Panc1 (cell line): ENCODE data around the gene SMAD6. TPM values are rescaled to one million over a fixed set of nuclear protein-coding genes. Genes with fewer than 3 reads are reported as not detected.

ENCODE experiments used
- ATAC-seq: fragments of 200-7000 bp; cut with Tn5 transposase; 2 replicates; pipeline ENCODE4 v1.9.1; 2020; ENCODE audit warnings: mild to moderate bottlenecking, moderate library complexity
- BruUV-seq: library from RNA; stranded (reverse); fragments of 400-500 nt; replicated peaks from 2 replicates; lab custom pipeline; 2021; lab: Mats Ljungman, UMichigan
- CTCF ChIA-PET: fragments of 300-600 bp; sonication (Branson Sonifier 250); formaldehyde crosslinking; loops from one replicate; lab custom pipeline; 2022; ENCODE audit warnings: antibody characterized with exemption; lab: Charles Lee
- POLR2A ChIA-PET: fragments of 300-600 bp; sonication (Branson Sonifier 250); formaldehyde crosslinking; loops from one replicate; lab custom pipeline; 2022; ENCODE audit warnings: antibody characterized with exemption; lab: Charles Lee
- DNase-seq: peaks from one replicate; pipeline ENCODE4 v3.0.0-alpha.2; 2010; ENCODE audit warnings: low read depth, low spot score
- H3K27ac ChIP-seq: 2 replicates; pipeline ENCODE4 v1.5.1; 2011; ENCODE audit warnings: mild to moderate bottlenecking, low read length, inconsistent platforms
- H3K27me3 ChIP-seq: fragments of 200-500 bp; sonication (Bioruptor generic); 2 replicates; pipeline ENCODE4 v1.6.0; 2014; ENCODE audit warnings: low read length, inconsistent platforms; ENCODE audit not compliant: control insufficient read depth, insufficient read depth
- H3K36me3 ChIP-seq: fragments of 200-500 bp; sonication (Bioruptor generic); 2 replicates; pipeline ENCODE4 v1.5.1; 2014; ENCODE audit warnings: inconsistent platforms, mild to moderate bottlenecking, low read length, moderate library complexity; ENCODE audit not compliant: control insufficient read depth, insufficient read depth
- H3K4me1 ChIP-seq: 2 replicates; pipeline ENCODE4 v1.5.1; 2011; ENCODE audit warnings: inconsistent platforms, mild to moderate bottlenecking, low read length, moderate library complexity; ENCODE audit not compliant: control insufficient read depth, insufficient read depth
- H3K4me3 ChIP-seq, 2 experiments: 2 replicates each; pipeline ENCODE4 v1.5.1; 2011 to 2012; ENCODE audit warnings: low read depth in 2 of 2, low read length in 2 of 2, mild to moderate bottlenecking in 2 of 2, inconsistent platforms in 1 of 2, moderate library complexity in 1 of 2
- H3K9me3 ChIP-seq: fragments of 200-500 bp; sonication (Bioruptor generic); 2 replicates; pipeline ENCODE4 v1.5.1; 2014; ENCODE audit warnings: low read depth, mild to moderate bottlenecking, inconsistent platforms, low read length, moderate library complexity; ENCODE audit not compliant: control insufficient read depth, insufficient read depth
- POLR2AphosphoS5 ChIP-seq: IDR thresholded peaks from 2 replicates; pipeline ENCODE4 v1.6.1; 2012; ENCODE audit warnings: mild to moderate bottlenecking, low read depth, low read length, moderate library complexity
- SIN3A ChIP-seq: IDR thresholded peaks from 2 replicates; pipeline ENCODE4 v1.6.1; 2012; ENCODE audit warnings: low read depth, mild to moderate bottlenecking, low read length, moderate library complexity, borderline replicate concordance; ENCODE audit not compliant: insufficient read depth
- TCF7L2 ChIP-seq: IDR thresholded peaks from 2 replicates; pipeline ENCODE4 v1.6.1; 2011; ENCODE audit warnings: mild to moderate bottlenecking, low read depth, low read length, inconsistent platforms
- in situ Hi-C: cut with HindIII; loops from 2 replicates; pipeline ENCODE4 v1.10.0; 2016; ENCODE audit warnings: low sequenced_read_pairs, low pct_unique_long_range_greater_than_20kb
- intact Hi-C: fragments of 100-400 bp; cut with micrococcal nuclease; formaldehyde crosslinking; loops from one replicate; pipeline ENCODE4 v1.10.0; 2022; ENCODE audit not compliant: unreplicated experiment
- total RNA-seq: library from RNA; stranded (reverse); gene quantifications from one replicate; pipeline ENCODE4 v1.2.1, GENCODE V29; 2021; ENCODE audit not compliant: unreplicated experiment
- TF ChIP-seq, protein P1 (sequence below), 2 experiments: IDR thresholded peaks; 2 replicates each; pipeline ENCODE4 v1.6.1; 2011 to 2012; ENCODE audit warnings: low read depth in 2 of 2, control low read depth in 1 of 2, low read length in 1 of 2, mild to moderate bottlenecking in 1 of 2, moderate library complexity in 1 of 2; ENCODE audit not compliant: insufficient read depth in 1 of 2
- TF ChIP-seq, protein P2 (sequence below): fragments of 450-650 bp; IDR thresholded peaks from 2 replicates; pipeline ENCODE4 v1.5.1; 2017; ENCODE audit warnings: mild to moderate bottlenecking

Gene SMAD6
- total RNA-seq, 1 experiment from 2014 or later, result 45.9 TPM

DNA sequence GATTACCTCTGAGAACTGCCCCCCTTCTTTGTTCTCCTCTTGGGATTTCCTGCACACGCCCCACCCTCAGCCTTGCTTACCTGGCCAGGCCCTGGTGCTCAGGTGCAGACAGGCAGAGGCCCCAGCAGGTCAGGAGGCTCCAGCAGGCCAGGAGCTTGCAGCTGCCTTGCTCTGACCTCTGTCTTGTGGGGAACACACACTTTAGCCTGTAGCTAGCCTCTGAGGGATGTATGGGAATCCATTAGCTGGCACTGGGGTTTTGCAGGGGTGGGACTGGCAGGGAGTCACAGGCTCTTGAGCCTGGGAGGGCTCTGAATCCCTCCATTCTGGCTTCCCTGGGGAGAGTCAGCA, 2.7 kb downstream of the SMAD6 start:
- Histone ChIP-seq H3K9me3 (no peaks in the 10 kb centered on the region), H3K4me3 (peak overlapping the region; percentile 91 to 97), H3K27ac (peak overlapping the region; percentile 94), H3K27me3 (no peaks in the 10 kb centered on the region), H3K36me3 (no peaks in the 10 kb centered on the region), H3K4me1 (peaks cover 63% of the 10 kb centered on the region)
- in situ Hi-C loops, result no loop called here
- DNase-seq (no peak), ATAC-seq (no peak)
- BruUV-seq, result no TSS peak
- intact Hi-C loops, result loop anchor here (5.0 kb wide), 1 partner anchor 148 kb away; no protein-coding TSS in a partner anchor
- ChIA-PET POLR2A (interaction anchor here (0.6 kb wide), 2 partner anchors 11 to 55 kb away, joined by 3 to 5 read pairs; no protein-coding TSS in a partner anchor), CTCF (interaction anchor here (0.6 to 0.7 kb wide), 2 partner anchors 154 to 238 kb away, joined by 3 to 8 read pairs; no protein-coding TSS in a partner anchor)
- TF ChIP-seq, protein P1, sequence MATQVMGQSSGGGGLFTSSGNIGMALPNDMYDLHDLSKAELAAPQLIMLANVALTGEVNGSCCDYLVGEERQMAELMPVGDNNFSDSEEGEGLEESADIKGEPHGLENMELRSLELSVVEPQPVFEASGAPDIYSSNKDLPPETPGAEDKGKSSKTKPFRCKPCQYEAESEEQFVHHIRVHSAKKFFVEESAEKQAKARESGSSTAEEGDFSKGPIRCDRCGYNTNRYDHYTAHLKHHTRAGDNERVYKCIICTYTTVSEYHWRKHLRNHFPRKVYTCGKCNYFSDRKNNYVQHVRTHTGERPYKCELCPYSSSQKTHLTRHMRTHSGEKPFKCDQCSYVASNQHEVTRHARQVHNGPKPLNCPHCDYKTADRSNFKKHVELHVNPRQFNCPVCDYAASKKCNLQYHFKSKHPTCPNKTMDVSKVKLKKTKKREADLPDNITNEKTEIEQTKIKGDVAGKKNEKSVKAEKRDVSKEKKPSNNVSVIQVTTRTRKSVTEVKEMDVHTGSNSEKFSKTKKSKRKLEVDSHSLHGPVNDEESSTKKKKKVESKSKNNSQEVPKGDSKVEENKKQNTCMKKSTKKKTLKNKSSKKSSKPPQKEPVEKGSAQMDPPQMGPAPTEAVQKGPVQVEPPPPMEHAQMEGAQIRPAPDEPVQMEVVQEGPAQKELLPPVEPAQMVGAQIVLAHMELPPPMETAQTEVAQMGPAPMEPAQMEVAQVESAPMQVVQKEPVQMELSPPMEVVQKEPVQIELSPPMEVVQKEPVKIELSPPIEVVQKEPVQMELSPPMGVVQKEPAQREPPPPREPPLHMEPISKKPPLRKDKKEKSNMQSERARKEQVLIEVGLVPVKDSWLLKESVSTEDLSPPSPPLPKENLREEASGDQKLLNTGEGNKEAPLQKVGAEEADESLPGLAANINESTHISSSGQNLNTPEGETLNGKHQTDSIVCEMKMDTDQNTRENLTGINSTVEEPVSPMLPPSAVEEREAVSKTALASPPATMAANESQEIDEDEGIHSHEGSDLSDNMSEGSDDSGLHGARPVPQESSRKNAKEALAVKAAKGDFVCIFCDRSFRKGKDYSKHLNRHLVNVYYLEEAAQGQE (IDR thresholded peaks at IDR 0.05; ENCODE audit: insufficient read depth in 1 of 2, low read depth in 2 of 2, low read length in 1 of 2), result no peak
- TF ChIP-seq, protein P2, sequence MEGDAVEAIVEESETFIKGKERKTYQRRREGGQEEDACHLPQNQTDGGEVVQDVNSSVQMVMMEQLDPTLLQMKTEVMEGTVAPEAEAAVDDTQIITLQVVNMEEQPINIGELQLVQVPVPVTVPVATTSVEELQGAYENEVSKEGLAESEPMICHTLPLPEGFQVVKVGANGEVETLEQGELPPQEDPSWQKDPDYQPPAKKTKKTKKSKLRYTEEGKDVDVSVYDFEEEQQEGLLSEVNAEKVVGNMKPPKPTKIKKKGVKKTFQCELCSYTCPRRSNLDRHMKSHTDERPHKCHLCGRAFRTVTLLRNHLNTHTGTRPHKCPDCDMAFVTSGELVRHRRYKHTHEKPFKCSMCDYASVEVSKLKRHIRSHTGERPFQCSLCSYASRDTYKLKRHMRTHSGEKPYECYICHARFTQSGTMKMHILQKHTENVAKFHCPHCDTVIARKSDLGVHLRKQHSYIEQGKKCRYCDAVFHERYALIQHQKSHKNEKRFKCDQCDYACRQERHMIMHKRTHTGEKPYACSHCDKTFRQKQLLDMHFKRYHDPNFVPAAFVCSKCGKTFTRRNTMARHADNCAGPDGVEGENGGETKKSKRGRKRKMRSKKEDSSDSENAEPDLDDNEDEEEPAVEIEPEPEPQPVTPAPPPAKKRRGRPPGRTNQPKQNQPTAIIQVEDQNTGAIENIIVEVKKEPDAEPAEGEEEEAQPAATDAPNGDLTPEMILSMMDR, result no peak
- no peak for TF ChIP-seq TCF7L2
- TF ChIP-seq SIN3A, result no peak
- no peak for TF ChIP-seq POLR2AphosphoS5

DNA sequence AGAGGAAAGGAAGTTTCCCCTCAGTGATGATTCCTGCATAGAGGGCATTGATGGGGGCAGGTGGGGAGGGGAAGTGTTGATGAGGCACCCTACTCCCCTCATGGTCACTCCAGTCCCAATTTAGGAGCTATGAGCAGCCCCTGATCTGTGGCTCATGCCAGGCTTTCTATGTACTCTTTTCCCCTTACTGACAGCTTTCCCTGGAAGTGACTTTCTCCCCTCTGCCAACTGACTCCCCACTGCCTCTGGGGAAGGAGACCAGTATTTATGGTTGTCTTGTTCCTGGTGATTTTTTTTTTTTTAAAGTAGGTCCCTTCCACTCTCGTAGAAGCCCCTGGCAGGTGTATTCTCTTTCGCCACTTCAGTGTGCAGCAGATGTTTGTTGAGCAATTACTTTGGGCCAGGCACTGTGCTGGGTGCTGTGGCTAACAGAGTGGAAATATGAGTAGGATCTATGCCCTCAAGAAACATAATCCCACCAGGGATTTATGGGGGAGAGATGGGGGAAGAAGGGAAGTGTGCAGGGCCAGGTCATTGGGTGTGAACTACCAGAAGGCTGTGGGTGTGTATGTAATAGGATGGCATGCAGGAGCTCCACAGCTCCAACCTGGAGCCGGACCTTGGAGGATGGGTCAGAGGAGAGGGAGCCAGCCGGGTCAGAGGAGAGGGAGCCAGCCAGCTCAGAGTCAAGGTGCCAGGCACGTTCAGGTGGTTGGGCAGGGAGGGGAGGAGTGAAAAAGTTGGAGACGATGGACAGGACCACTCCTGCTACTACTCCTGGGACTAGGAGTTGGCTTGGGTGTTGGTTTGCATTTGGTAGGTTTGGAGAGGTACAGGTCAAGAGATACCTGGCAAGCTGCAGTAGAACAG, 3.5 kb downstream of the SMAD6 start:
- no TSS peak for BruUV-seq
- in situ Hi-C loops (no loop called here), intact Hi-C loops (loop anchor here (2.0 to 5.0 kb wide), 2 partner anchors 69 to 147 kb away; no protein-coding TSS in a partner anchor)
- Histone ChIP-seq H3K27me3 (no peaks in the 10 kb centered on the region), H3K4me1 (peaks cover 62% of the 10 kb centered on the region), H3K9me3 (no peaks in the 10 kb centered on the region), H3K27ac (peak overlapping the region; percentile 94), H3K36me3 (no peaks in the 10 kb centered on the region), H3K4me3 (peak overlapping the region; percentile 91 to 97)
- no peak for DNase-seq
- no peak for ATAC-seq
- ChIA-PET CTCF (interaction anchor here (0.7 to 2.4 kb wide), 4 partner anchors 15 to 237 kb away, joined by 3 to 9 read pairs (median 3); no protein-coding TSS in a partner anchor), POLR2A (interaction anchor here (0.6 kb wide), 1 partner anchor 10 kb away, joined by 5 read pairs; no protein-coding TSS in a partner anchor)
- TF ChIP-seq TCF7L2 (no peak), SIN3A (no peak), POLR2AphosphoS5 (no peak)
- TF ChIP-seq, protein P1 (IDR thresholded peaks at IDR 0.05; ENCODE audit: insufficient read depth in 1 of 2, low read depth in 2 of 2, low read length in 1 of 2), result no peak
- TF ChIP-seq, protein P2, result no peak
